Measurements from ENCODE around the gene TXNL4B.
"Not testable (repeated sequence)": the region's sequence is repeated elsewhere in the genome, so short reads cannot be mapped to it uniquely, and the experiment has no call there.

TXNL4B gene

GRCh38 chr16:72112452-72112792, 19.0 kb upstream of the TXNL4B start:
- DNase-seq (ENCODE audit: low read depth), result no peak

- no peak for DNase-seq (ENCODE audit: low read depth)
Measured at GRCh38 chr16:72111657-72112451, 18.4 kb upstream of the TXNL4B start.

GRCh38 chr16:72110662-72111615, 17.5 kb upstream of the TXNL4B start:
- no peak for DNase-seq (ENCODE audit: low read depth)

- DNase-seq (ENCODE audit: low read depth), result no peak
Measured at GRCh38 chr16:72109966-72110530, 16.6 kb upstream of the TXNL4B start.

GRCh38 chr16:72109300-72109699, 15.9 kb upstream of the TXNL4B start:
- DNase-seq (ENCODE audit: low read depth), result no peak

- DNase-seq (ENCODE audit: low read depth), result no peak
Measured at GRCh38 chr16:72108353-72109102, 15.1 kb upstream of the TXNL4B start.

- DNase-seq (ENCODE audit: low read depth), result no peak
Measured at GRCh38 chr16:72107371-72107770, 14.0 kb upstream of the TXNL4B start.

GRCh38 chr16:72105978-72106377, 12.6 kb upstream of the TXNL4B start:
- DNase-seq (ENCODE audit: low read depth), result no peak

GRCh38 chr16:72104905-72105304, 11.5 kb upstream of the TXNL4B start:
- DNase-seq (ENCODE audit: low read depth), result no peak

GRCh38 chr16:72101195-72101594, 7.8 kb upstream of the TXNL4B start:
- DNase-seq (ENCODE audit: low read depth), result no peak

GRCh38 chr16:72099377-72099818, 6.0 kb upstream of the TXNL4B start:
- peak; percentile 8 for DNase-seq (ENCODE audit: low read depth)

- no peak for DNase-seq (ENCODE audit: low read depth)
Measured at GRCh38 chr16:72098936-72099335, 5.5 kb upstream of the TXNL4B start.

GRCh38 chr16:72094266-72094610, 818 bp upstream of the TXNL4B start:
- no peak for DNase-seq (ENCODE audit: low read depth)

GRCh38 chr16:72092832-72093447, 480 bp downstream of the TXNL4B start:
- peak; percentile 10 for DNase-seq (ENCODE audit: low read depth)

- no peak for DNase-seq (ENCODE audit: low read depth)
Measured at GRCh38 chr16:72091217-72091616, 2.2 kb downstream of the TXNL4B start.

GRCh38 chr16:72085002-72085401, 8.4 kb downstream of the TXNL4B start:
- DNase-seq (ENCODE audit: low read depth), result no peak

- DNase-seq (ENCODE audit: low read depth), result no peak
Measured at GRCh38 chr16:72084445-72084844, 9.0 kb downstream of the TXNL4B start.

GRCh38 chr16:72083778-72084404, 9.5 kb downstream of the TXNL4B start:
- DNase-seq (ENCODE audit: low read depth), result no peak

- DNase-seq (ENCODE audit: low read depth), result not testable (repeated sequence)
Measured at GRCh38 chr16:72076991-72077706, 16.3 kb downstream of the TXNL4B start.

- DNase-seq (ENCODE audit: low read depth), result not testable (repeated sequence)
Measured at GRCh38 chr16:72075067-72075466, 18.4 kb downstream of the TXNL4B start.
